ENCODE results near the gene MLF1.
"Not testable (repeated sequence)": the region's sequence is repeated elsewhere in the genome, so short reads cannot be mapped to it uniquely, and the experiment has no call there.

The MLF1 gene

GRCh38 chr3:158570999-158571702, at the start of gene MLF1:
TSS of gene MLF1 (plus strand) at chr3:158571194. CDS start at chr3:158571301, 107 bp downstream.
- peak; percentile 45 to 79 (median 68) for DNase-seq (ENCODE audit: low read depth in 4 of 4, low spot score in 1 of 4)

GRCh38 chr3:158522221-158523136, 48.5 kb upstream of the MLF1 start:
- no peak for DNase-seq (ENCODE audit: low read depth in 4 of 4, low spot score in 1 of 4)

- DNase-seq (ENCODE audit: low read depth in 4 of 4, low spot score in 1 of 4) = no peak
Observed at GRCh38 chr3:158528076-158528674, 42.8 kb upstream of the MLF1 start.

- DNase-seq (ENCODE audit: low read depth in 4 of 4, low spot score in 1 of 4) = no peak
Observed at GRCh38 chr3:158531334-158531733, 39.7 kb upstream of the MLF1 start.

- DNase-seq (ENCODE audit: low read depth in 4 of 4, low spot score in 1 of 4) = no peak
Observed at GRCh38 chr3:158532099-158532734, 38.8 kb upstream of the MLF1 start.

- no peak for DNase-seq (ENCODE audit: low read depth in 4 of 4, low spot score in 1 of 4)
Observed at GRCh38 chr3:158535918-158536317, 35.1 kb upstream of the MLF1 start.

GRCh38 chr3:158539414-158540014, 31.5 kb upstream of the MLF1 start:
- DNase-seq (ENCODE audit: low read depth in 4 of 4, low spot score in 1 of 4) = peak; percentile 7 to 12 (median 10)

GRCh38 chr3:158540066-158540465, 30.9 kb upstream of the MLF1 start:
- DNase-seq (ENCODE audit: low read depth in 4 of 4, low spot score in 1 of 4) = no peak

GRCh38 chr3:158548691-158549090, 22.3 kb upstream of the MLF1 start:
- no peak for DNase-seq (ENCODE audit: low read depth in 4 of 4, low spot score in 1 of 4)

- DNase-seq (ENCODE audit: low read depth in 4 of 4, low spot score in 1 of 4) = not testable (repeated sequence)
Observed at GRCh38 chr3:158549938-158550337, 21.1 kb upstream of the MLF1 start.

GRCh38 chr3:158552124-158552523, 18.9 kb upstream of the MLF1 start:
- no peak for DNase-seq (ENCODE audit: low read depth in 4 of 4, low spot score in 1 of 4)

GRCh38 chr3:158559504-158559903, 11.5 kb upstream of the MLF1 start:
- DNase-seq (ENCODE audit: low read depth in 4 of 4, low spot score in 1 of 4) = no peak

- no peak for DNase-seq (ENCODE audit: low read depth in 4 of 4, low spot score in 1 of 4)
Observed at GRCh38 chr3:158560979-158561378, 10.0 kb upstream of the MLF1 start.

GRCh38 chr3:158562674-158563073, 8.3 kb upstream of the MLF1 start:
- no peak for DNase-seq (ENCODE audit: low read depth in 4 of 4, low spot score in 1 of 4)

GRCh38 chr3:158563076-158563475, 7.9 kb upstream of the MLF1 start:
- DNase-seq (ENCODE audit: low read depth in 4 of 4, low spot score in 1 of 4) = no peak

GRCh38 chr3:158565076-158565475, 5.9 kb upstream of the MLF1 start:
- DNase-seq (ENCODE audit: low read depth in 4 of 4, low spot score in 1 of 4) = no peak

- DNase-seq (ENCODE audit: low read depth in 4 of 4, low spot score in 1 of 4) = no peak
Observed at GRCh38 chr3:158568784-158569183, 2.2 kb upstream of the MLF1 start.

- DNase-seq (ENCODE audit: low read depth in 4 of 4, low spot score in 1 of 4) = no peak
Observed at GRCh38 chr3:158569794-158570193, 1.2 kb upstream of the MLF1 start.

- no peak for DNase-seq (ENCODE audit: low read depth in 4 of 4, low spot score in 1 of 4)
Observed at GRCh38 chr3:158571969-158572765, 1.2 kb downstream of the MLF1 start.

- DNase-seq (ENCODE audit: low read depth in 4 of 4, low spot score in 1 of 4) = no peak
Observed at GRCh38 chr3:158572766-158573060, 1.7 kb downstream of the MLF1 start.
